Colonic mucosa (tissue), 4 donors: ENCODE measurements around the gene RBP4. TPM values are rescaled to one million over a fixed set of nuclear protein-coding genes. Genes with fewer than 3 reads are reported as not detected.

ENCODE experiments used
- DNase-seq: peaks from one replicate; pipeline ENCODE4 v3.0.0-alpha.2; 2020
- H3K27ac ChIP-seq: fragments of 200-600 bp; one replicate; pipeline ENCODE4 v1.8.0; 2021
- H3K27me3 ChIP-seq: fragments of 200-600 bp; one replicate; pipeline ENCODE4 v1.8.0; 2021
- H3K36me3 ChIP-seq: fragments of 200-600 bp; one replicate; pipeline ENCODE4 v1.8.0; 2021
- H3K4me1 ChIP-seq: fragments of 200-600 bp; one replicate; pipeline ENCODE4 v1.8.0; 2021; ENCODE audit warnings: mild to moderate bottlenecking
- H3K4me3 ChIP-seq: fragments of 200-600 bp; one replicate; pipeline ENCODE4 v1.8.0; 2021
- H3K9ac ChIP-seq, 2 donors: one replicate each; pipeline ENCODE4 v1.7.0; 2013; ENCODE audit warnings: control low read depth in 2 of 2, low read depth in 2 of 2, low read length in 2 of 2
- H3K9me3 ChIP-seq: fragments of 200-600 bp; one replicate; pipeline ENCODE4 v1.8.0; 2021
- CTCF ChIP-seq: fragments of 200-600 bp; IDR thresholded peaks from one replicate; pipeline ENCODE4 v1.8.0; 2022; ENCODE audit warnings: antibody characterized with exemption, mild to moderate bottlenecking
- intact Hi-C: fragments of 100-400 bp; cut with DNase I; formaldehyde crosslinking; loops from one replicate; pipeline ENCODE4 v1.14.1; 2022
- total RNA-seq, 2 donors: library from RNA; stranded (reverse); fragmentation: NEBNext Ultra II Directional in 1 of 2; extraction: Animal tissue kit (Norgen Biotek cat#: 25700) in 1 of 2; gene quantifications; one replicate each; pipeline ENCODE4 v1.2.1, GENCODE V29; 2021
- donor health status: healthy.
- donor health status: DM: no; HTN: no; CAD: no.
- donor health status: DM: no; HTN: no; CAD: no.

The RBP4 gene
- total RNA-seq, 2 donors from 2014 or later, result 6.8 to 15.1 TPM

- no peaks in the 10 kb centered on the region for H3K36me3 ChIP-seq
- H3K9me3 ChIP-seq, result no peaks in the 10 kb centered on the region
- peak within 1 kb of the TSS; percentile 37 for H3K4me3 ChIP-seq
- TF ChIP-seq CTCF, result no peak
- no peaks in the 10 kb centered on the region for H3K27me3 ChIP-seq
- peak; percentile 75 for DNase-seq
- H3K4me1 ChIP-seq, result no peaks in the 10 kb centered on the region
- intact Hi-C loops, result no loop called here
- H3K27ac ChIP-seq, result peak within 1 kb of the TSS; percentile 42
- peak within 1 kb of the TSS; percentile 37 to 51 for H3K9ac ChIP-seq
These were observed 34.4 kb downstream of the RBP4 start, which contains the start of gene FFAR4 for GRCh38 chr10:93566435-93567276. Gene FFAR4, plus strand, starts transcription at chr10:93566665. Its CDS starts 56 bp downstream, at chr10:93566721.

GRCh38 chr10:93565446-93565845 lies 35.6 kb downstream of the RBP4 start:
- H3K27me3 ChIP-seq, result no peaks in the 10 kb centered on the region
- DNase-seq, result no peak
- no peaks in the 10 kb centered on the region for H3K4me1 ChIP-seq
- no peak for TF ChIP-seq CTCF
- no peak overlapping the region for H3K27ac ChIP-seq
- H3K9me3 ChIP-seq, result no peaks in the 10 kb centered on the region
- H3K36me3 ChIP-seq, result no peaks in the 10 kb centered on the region
- no peak overlapping the region for H3K4me3 ChIP-seq
- no peak overlapping the region for H3K9ac ChIP-seq
- intact Hi-C loops, result no loop called here

GRCh38 chr10:93560541-93560940 lies 40.5 kb downstream of the RBP4 start:
- no peak overlapping the region for H3K27ac ChIP-seq
- H3K4me3 ChIP-seq, result no peak overlapping the region
- intact Hi-C loops, result no loop called here
- H3K4me1 ChIP-seq, result no peaks in the 10 kb centered on the region
- no peaks in the 10 kb centered on the region for H3K9me3 ChIP-seq
- H3K27me3 ChIP-seq, result no peaks in the 10 kb centered on the region
- H3K36me3 ChIP-seq, result no peaks in the 10 kb centered on the region
- H3K9ac ChIP-seq, result no peak overlapping the region
- DNase-seq, result no peak
- no peak for TF ChIP-seq CTCF

GRCh38 chr10:93559490-93559889 lies 41.5 kb downstream of the RBP4 start:
- H3K4me1 ChIP-seq, result no peaks in the 10 kb centered on the region
- TF ChIP-seq CTCF, result no peak
- no peaks in the 10 kb centered on the region for H3K36me3 ChIP-seq
- H3K9ac ChIP-seq, result no peak overlapping the region
- intact Hi-C loops, result loop anchor here (5.0 kb wide), 1 partner anchor 118 kb away; no protein-coding TSS in a partner anchor
- DNase-seq, result no peak
- no peaks in the 10 kb centered on the region for H3K9me3 ChIP-seq
- H3K27ac ChIP-seq, result no peak overlapping the region
- H3K4me3 ChIP-seq, result no peak overlapping the region
- no peaks in the 10 kb centered on the region for H3K27me3 ChIP-seq

- TF ChIP-seq CTCF, result peak; percentile 49
These were observed 46.1 kb downstream of the RBP4 start for GRCh38 chr10:93554760-93555432.

More at GRCh38 chr10:93554760-93555432, 46.1 kb downstream of the RBP4 start:
- no peaks in the 10 kb centered on the region for H3K9me3 ChIP-seq
- peak; percentile 88 for DNase-seq
- no peaks in the 10 kb centered on the region for H3K27me3 ChIP-seq
- peak overlapping the region; percentile 16 for H3K27ac ChIP-seq
- H3K9ac ChIP-seq, result no peak overlapping the region
- no peak overlapping the region for H3K4me3 ChIP-seq
- no peaks in the 10 kb centered on the region for H3K36me3 ChIP-seq
- intact Hi-C loops, result loop anchor here (5.0 kb wide), 1 partner anchor 122 kb away; no protein-coding TSS in a partner anchor
- H3K4me1 ChIP-seq, result no peaks in the 10 kb centered on the region
